GM12878 (cell line): ENCODE results near the gene SGF29. TPM values are rescaled to one million over a fixed set of nuclear protein-coding genes. Genes with fewer than 3 reads are reported as not detected.

Experiments used
- ATAC-seq: fragments of 200-7000 bp; cut with Tn5 transposase; 3 replicates; pipeline ENCODE4 v1.9.1; 2020; ENCODE audit warnings: mild to moderate bottlenecking, moderate library complexity
- BruUV-seq: library from RNA; stranded (reverse); fragments of 400-500 nt; replicated peaks from 2 replicates; lab custom pipeline; 2021; lab: Mats Ljungman, UMichigan
- CTCF ChIA-PET: fragments of 300-600 bp; sonication (Branson Sonifier 250); formaldehyde crosslinking; extraction: SDS; loops from one replicate; lab custom pipeline; 2021; ENCODE audit warnings: inconsistent platforms; lab: Yijun Ruan, JAX
- POLR2A ChIA-PET: fragments of 350-600 bp; formaldehyde crosslinking; extraction: SDS; loops from one replicate; lab custom pipeline; 2021; ENCODE audit warnings: inconsistent platforms; lab: Charles Lee
- RAD21 ChIA-PET: fragments of 300-600 bp; sonication (Branson Sonifier 250); formaldehyde crosslinking; loops from one replicate; lab custom pipeline; 2023; ENCODE audit warnings: antibody characterized with exemption; ENCODE audit not compliant: unreplicated experiment; lab: Charles Lee
- SMC1A ChIA-PET: fragments of 300-600 bp; sonication (Branson Sonifier 250); formaldehyde crosslinking; loops from one replicate; lab custom pipeline; 2023; ENCODE audit not compliant: unreplicated experiment, uncharacterized antibody; lab: Charles Lee
- DNase-seq: peaks from one replicate; pipeline ENCODE4 v3.0.0-alpha.2; 2011; ENCODE audit warnings: low read depth, low spot score
- FAIRE-seq: peaks from 3 replicates; lab custom pipeline; 2011; peaks lifted over from hg19 to GRCh38; lab: Jason Lieb, UNC
- H2AFZ ChIP-seq: 2 replicates; pipeline ENCODE4 v1.6.0; 2011; ENCODE audit warnings: low read depth, low read length, control low read depth; ENCODE audit not compliant: control insufficient read depth
- H3K27ac ChIP-seq: 2 replicates; pipeline ENCODE4 v1.5.1; 2011; ENCODE audit warnings: control low read depth; ENCODE audit not compliant: control insufficient read depth, insufficient read depth
- H3K27me3 ChIP-seq, 2 experiments: replicated peaks in 1 of 2; 2 replicates each; pipeline versions ENCODE4 v1.6.0 to v1.6.1; 2011; ENCODE audit warnings: low read length in 1 of 2; ENCODE audit not compliant: control insufficient read depth in 2 of 2, insufficient read depth in 2 of 2
- H3K36me3 ChIP-seq, 2 experiments: 2 replicates each; pipeline ENCODE4 v1.5.1; 2011; ENCODE audit warnings: low read length in 1 of 2; ENCODE audit not compliant: control insufficient read depth in 2 of 2, insufficient read depth in 2 of 2
- H3K4me1 ChIP-seq: 2 replicates; pipeline ENCODE4 v1.6.1; 2011; ENCODE audit warnings: mild to moderate bottlenecking, low read length, moderate library complexity, mixed read lengths; ENCODE audit not compliant: control insufficient read depth, insufficient read depth
- H3K4me2 ChIP-seq: 2 replicates; pipeline ENCODE4 v1.6.0; 2011; ENCODE audit warnings: control low read depth; ENCODE audit not compliant: control insufficient read depth, insufficient read depth
- H3K4me3 ChIP-seq: fragments of 200-600 bp; sonication (generic); 2 replicates; pipeline ENCODE4 v1.5.1; 2016
- H3K79me2 ChIP-seq: 2 replicates; pipeline ENCODE4 v1.6.0; 2011; ENCODE audit warnings: low read length; ENCODE audit not compliant: control insufficient read depth, insufficient read depth
- H3K9ac ChIP-seq: 2 replicates; pipeline ENCODE4 v1.8.0; 2011; ENCODE audit warnings: low read length, control low read depth, mixed read lengths; ENCODE audit not compliant: control insufficient read depth, insufficient read depth
- H3K9me3 ChIP-seq: replicated peaks from 3 replicates; pipeline ENCODE4 v1.5.1; 2011; ENCODE audit warnings: mild to moderate bottlenecking, low read length; ENCODE audit not compliant: control insufficient read depth, insufficient read depth
- H4K20me1 ChIP-seq: 2 replicates; pipeline ENCODE4 v1.6.0; 2011; ENCODE audit not compliant: control insufficient read depth, insufficient read depth
- ATF7 ChIP-seq: fragments of 450-650 bp; IDR thresholded peaks from 2 replicates; pipeline ENCODE4 v1.6.1; 2016; ENCODE audit warnings: low read depth, mild to moderate bottlenecking
- BMI1 ChIP-seq: fragments of 450-650 bp; IDR thresholded peaks from 2 replicates; pipeline ENCODE4 v1.6.1; 2016; ENCODE audit warnings: mild to moderate bottlenecking, moderate library complexity, borderline replicate concordance
- CBX3 ChIP-seq: fragments of 200-600 bp; sonication (generic); IDR thresholded peaks from 2 replicates; pipeline ENCODE4 v1.6.1; 2016; ENCODE audit warnings: low read depth, borderline replicate concordance
- CHD1 ChIP-seq: IDR thresholded peaks from 2 replicates; pipeline ENCODE4 v1.6.1; 2012; ENCODE audit warnings: low read depth, low read length, improper control_type of control experiment
- EED ChIP-seq: sonication (generic); IDR thresholded peaks from 2 replicates; pipeline ENCODE4 v1.6.1; 2016; ENCODE audit warnings: antibody characterized with exemption, low read depth
- EZH2 ChIP-seq: IDR thresholded peaks from 2 replicates; pipeline ENCODE4 v1.6.1; 2012; ENCODE audit warnings: low read depth, mild to moderate bottlenecking, control low read depth, inconsistent platforms, low read length, borderline replicate concordance; ENCODE audit not compliant: control insufficient read depth
- HDAC2 ChIP-seq: fragments of 200-600 bp; sonication (generic); IDR thresholded peaks from 2 replicates; pipeline ENCODE4 v1.6.1; 2017
- HDGF ChIP-seq: fragments of 450-650 bp; IDR thresholded peaks from 2 replicates; pipeline ENCODE4 v1.6.1; 2016; ENCODE audit warnings: antibody characterized with exemption
- IKZF1 ChIP-seq: fragments of 450-650 bp; conservative IDR thresholded peaks from 2 replicates; pipeline ENCODE4 v1.6.1; 2017; ENCODE audit warnings: antibody characterized with exemption, mild to moderate bottlenecking
- IRF4 ChIP-seq: IDR thresholded peaks from 2 replicates; pipeline ENCODE4 v1.6.1; 2011; ENCODE audit warnings: low read depth, low read length
- NR2C2 ChIP-seq: IDR thresholded peaks from 2 replicates; pipeline ENCODE4 v1.6.1; 2011; ENCODE audit warnings: borderline replicate concordance, low read depth; ENCODE audit not compliant: control insufficient read depth, insufficient read length
- PML ChIP-seq: IDR thresholded peaks from 2 replicates; pipeline ENCODE4 v1.6.1; 2012; ENCODE audit warnings: low read length, inconsistent platforms
- POLR2AphosphoS2 ChIP-seq: IDR thresholded peaks from 2 replicates; pipeline ENCODE4 v1.6.1; 2011; ENCODE audit warnings: low read depth, mild to moderate bottlenecking, low read length, improper control_type of control experiment, moderate library complexity
- POLR2AphosphoS5 ChIP-seq: IDR thresholded peaks from 2 replicates; pipeline ENCODE4 v1.6.1; 2011; ENCODE audit warnings: mild to moderate bottlenecking, low read length, inconsistent platforms
- SIX5 ChIP-seq: IDR thresholded peaks from 2 replicates; pipeline ENCODE4 v1.6.1; 2011; ENCODE audit warnings: mild to moderate bottlenecking, low read depth, low read length, moderate library complexity; ENCODE audit not compliant: severe bottlenecking
- SRF ChIP-seq, 2 experiments: IDR thresholded peaks; 2 replicates each; pipeline ENCODE4 v1.6.1; 2011; ENCODE audit warnings: low read depth in 2 of 2, low read length in 2 of 2, mild to moderate bottlenecking in 1 of 2, moderate library complexity in 1 of 2
- TBL1XR1 ChIP-seq: IDR thresholded peaks from 2 replicates; pipeline ENCODE4 v1.6.1; 2012; ENCODE audit warnings: low read depth, low read length, improper control_type of control experiment
- WGBS: methylation state at CpG from one replicate; pipeline ENCODE4 v1.1.6; 2016; ENCODE audit warnings: low lambda C conversion rate; ENCODE audit not compliant: insufficient replicate concordance, insufficient coverage; ENCODE audit errors: missing lambda C conversion rate; 5-methylcytosine and 5-hydroxymethylcytosine counted together
- in situ Hi-C: fragments of 300-500 bp; cut with MboI; formaldehyde crosslinking; loops from 9 replicates; pipeline ENCODE4 v1.14.3; 2018; ENCODE audit warnings: mixed read lengths
- intact Hi-C: fragments of 100-400 bp; cut with micrococcal nuclease; formaldehyde crosslinking; loops from one replicate; pipeline ENCODE4 v1.14.2; 2022; ENCODE audit not compliant: unreplicated experiment
- polyA plus RNA-seq, 11 experiments: library from polyadenylated mRNA; depleted of rRNA in 4 of 11; unstranded in 6 of 11; stranded (reverse) in 5 of 11; fragments of >200 nt; fragmentation: Nextera tagmentation in 4 of 11; fragmentation: Illumina TruSeq in 1 of 11; extraction: Ambion mirVana in 4 of 11; extraction: Trizol in 1 of 11; gene quantifications; 1 replicate in 1 of 11; 2 replicates in 10 of 11; pipeline versions ENCODE4 v1.2.1 to v1.2.3, GENCODE V29; 2011 to 2016; ENCODE audit warnings: inconsistent platforms in 2 of 11, missing spikeins in 2 of 11, low read depth in 1 of 11
- total RNA-seq, 4 experiments: library from RNA; depleted of rRNA in 3 of 4; stranded (reverse); fragments of >200 nt in 3 of 4; fragmentation: Illumina TruSeq in 1 of 4; extraction: Trizol in 1 of 4; gene quantifications; 2 replicates each; pipeline versions ENCODE4 v1.2.1 to v1.2.3, GENCODE V29; 2013 to 2021
- TF ChIP-seq, protein P1 (sequence below): IDR thresholded peaks from 2 replicates; pipeline ENCODE4 v1.6.1; 2011; ENCODE audit warnings: low read depth, mild to moderate bottlenecking, low read length, moderate library complexity, borderline replicate concordance; ENCODE audit errors: extremely low read depth
- TF ChIP-seq, protein P2 (sequence below): fragments of 450-650 bp; IDR thresholded peaks from 2 replicates; pipeline ENCODE4 v1.6.1; 2017; ENCODE audit warnings: mild to moderate bottlenecking, low read depth, inconsistent platforms; ENCODE audit not compliant: poor library complexity, severe bottlenecking
- TF ChIP-seq, protein P3 (sequence below): fragments of 450-650 bp; IDR thresholded peaks from 2 replicates; pipeline ENCODE4 v1.6.1; 2017; ENCODE audit warnings: mild to moderate bottlenecking
- TF ChIP-seq, protein P4 (sequence below): fragments of 450-650 bp; IDR thresholded peaks from 2 replicates; pipeline ENCODE4 v1.6.1; 2014; ENCODE audit warnings: mild to moderate bottlenecking

The SGF29 gene
- total and polyA plus RNA-seq, 10 of the 15 experiments (the other 5 are each of a cell fraction or from before 2014, with no cell fraction given) = 2.2 to 20.1 (median 12.3) TPM

DNA sequence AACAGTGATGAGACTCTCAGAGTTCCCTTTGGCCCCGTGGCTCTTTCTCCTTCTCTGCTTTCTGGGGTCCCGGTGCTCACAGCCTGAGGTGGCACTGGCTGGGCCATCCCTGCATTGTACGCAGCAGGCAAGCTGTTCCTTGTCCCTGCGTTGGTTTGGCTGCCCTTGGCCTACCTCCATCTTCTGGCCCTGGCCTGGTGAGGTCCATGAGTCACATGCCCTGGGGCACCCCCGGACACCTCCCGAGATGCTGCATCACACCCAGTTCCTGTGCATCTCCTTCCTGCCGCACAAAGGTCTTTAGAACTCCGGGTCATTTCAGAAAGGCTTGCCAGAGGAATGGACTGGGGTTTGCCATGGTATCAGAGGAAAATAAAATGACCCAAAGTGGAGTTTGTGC, 33.7 kb downstream of the SGF29 start (continued):
- TF ChIP-seq, protein P1, sequence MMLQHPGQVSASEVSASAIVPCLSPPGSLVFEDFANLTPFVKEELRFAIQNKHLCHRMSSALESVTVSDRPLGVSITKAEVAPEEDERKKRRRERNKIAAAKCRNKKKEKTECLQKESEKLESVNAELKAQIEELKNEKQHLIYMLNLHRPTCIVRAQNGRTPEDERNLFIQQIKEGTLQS = no peak
- no peak for TF ChIP-seq BMI1
- no peak for TF ChIP-seq CHD1
- no peak for TF ChIP-seq ATF7

DNA sequence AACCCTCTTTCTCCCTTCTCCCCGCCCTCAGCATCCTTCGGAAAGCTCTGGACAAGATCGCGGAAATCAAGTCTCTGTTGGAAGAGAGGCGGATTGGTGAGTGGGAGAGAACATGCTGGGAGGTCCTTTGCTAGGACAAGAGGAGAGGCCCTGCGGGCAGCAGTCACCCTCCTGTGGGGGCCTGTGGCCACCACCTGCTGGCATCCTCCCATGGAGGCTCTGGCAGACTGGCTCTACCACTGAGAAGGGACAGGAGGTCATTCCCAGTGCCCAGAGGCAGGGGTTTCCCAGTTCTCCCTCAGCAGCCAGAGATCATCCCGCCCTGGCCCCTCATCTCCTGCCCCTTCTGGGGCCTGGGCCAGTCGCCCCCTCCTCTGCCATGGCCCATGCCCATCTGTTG, 35.3 kb downstream of the SGF29 start:
- H2AFZ ChIP-seq = no peak overlapping the region
- TF ChIP-seq CBX3 (no peak), IKZF1 (no peak), TBL1XR1 (no peak), HDGF (no peak), IRF4 (no peak), POLR2AphosphoS2 (no peak), EED (no peak), POLR2AphosphoS5 (no peak), SRF (IDR thresholded peaks at IDR 0.05; ENCODE audit: low read depth in 2 of 2, low read length in 2 of 2) (no peak), PML (no peak), EZH2 (no peak), SIX5 (no peak), HDAC2 (no peak), NR2C2 (no peak)
- TF ChIP-seq, protein P2, sequence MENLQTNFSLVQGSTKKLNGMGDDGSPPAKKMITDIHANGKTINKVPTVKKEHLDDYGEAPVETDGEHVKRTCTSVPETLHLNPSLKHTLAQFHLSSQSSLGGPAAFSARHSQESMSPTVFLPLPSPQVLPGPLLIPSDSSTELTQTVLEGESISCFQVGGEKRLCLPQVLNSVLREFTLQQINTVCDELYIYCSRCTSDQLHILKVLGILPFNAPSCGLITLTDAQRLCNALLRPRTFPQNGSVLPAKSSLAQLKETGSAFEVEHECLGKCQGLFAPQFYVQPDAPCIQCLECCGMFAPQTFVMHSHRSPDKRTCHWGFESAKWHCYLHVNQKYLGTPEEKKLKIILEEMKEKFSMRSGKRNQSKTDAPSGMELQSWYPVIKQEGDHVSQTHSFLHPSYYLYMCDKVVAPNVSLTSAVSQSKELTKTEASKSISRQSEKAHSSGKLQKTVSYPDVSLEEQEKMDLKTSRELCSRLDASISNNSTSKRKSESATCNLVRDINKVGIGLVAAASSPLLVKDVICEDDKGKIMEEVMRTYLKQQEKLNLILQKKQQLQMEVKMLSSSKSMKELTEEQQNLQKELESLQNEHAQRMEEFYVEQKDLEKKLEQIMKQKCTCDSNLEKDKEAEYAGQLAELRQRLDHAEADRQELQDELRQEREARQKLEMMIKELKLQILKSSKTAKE = no peak
- TF ChIP-seq, protein P3, sequence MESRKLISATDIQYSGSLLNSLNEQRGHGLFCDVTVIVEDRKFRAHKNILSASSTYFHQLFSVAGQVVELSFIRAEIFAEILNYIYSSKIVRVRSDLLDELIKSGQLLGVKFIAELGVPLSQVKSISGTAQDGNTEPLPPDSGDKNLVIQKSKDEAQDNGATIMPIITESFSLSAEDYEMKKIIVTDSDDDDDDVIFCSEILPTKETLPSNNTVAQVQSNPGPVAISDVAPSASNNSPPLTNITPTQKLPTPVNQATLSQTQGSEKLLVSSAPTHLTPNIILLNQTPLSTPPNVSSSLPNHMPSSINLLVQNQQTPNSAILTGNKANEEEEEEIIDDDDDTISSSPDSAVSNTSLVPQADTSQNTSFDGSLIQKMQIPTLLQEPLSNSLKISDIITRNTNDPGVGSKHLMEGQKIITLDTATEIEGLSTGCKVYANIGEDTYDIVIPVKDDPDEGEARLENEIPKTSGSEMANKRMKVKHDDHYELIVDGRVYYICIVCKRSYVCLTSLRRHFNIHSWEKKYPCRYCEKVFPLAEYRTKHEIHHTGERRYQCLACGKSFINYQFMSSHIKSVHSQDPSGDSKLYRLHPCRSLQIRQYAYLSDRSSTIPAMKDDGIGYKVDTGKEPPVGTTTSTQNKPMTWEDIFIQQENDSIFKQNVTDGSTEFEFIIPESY = no peak
- TF ChIP-seq, protein P4, sequence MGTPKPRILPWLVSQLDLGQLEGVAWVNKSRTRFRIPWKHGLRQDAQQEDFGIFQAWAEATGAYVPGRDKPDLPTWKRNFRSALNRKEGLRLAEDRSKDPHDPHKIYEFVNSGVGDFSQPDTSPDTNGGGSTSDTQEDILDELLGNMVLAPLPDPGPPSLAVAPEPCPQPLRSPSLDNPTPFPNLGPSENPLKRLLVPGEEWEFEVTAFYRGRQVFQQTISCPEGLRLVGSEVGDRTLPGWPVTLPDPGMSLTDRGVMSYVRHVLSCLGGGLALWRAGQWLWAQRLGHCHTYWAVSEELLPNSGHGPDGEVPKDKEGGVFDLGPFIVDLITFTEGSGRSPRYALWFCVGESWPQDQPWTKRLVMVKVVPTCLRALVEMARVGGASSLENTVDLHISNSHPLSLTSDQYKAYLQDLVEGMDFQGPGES = no peak
- TF ChIP-seq, all 136 proteins: peak for 0
- FAIRE-seq = no peak
- ChIA-PET CTCF (no interaction called here), SMC1A (no interaction called here), POLR2A (no interaction called here), RAD21 (no interaction called here)
- no peak overlapping the region for H3K4me2 ChIP-seq
- no TSS peak for BruUV-seq
- no peaks in the 10 kb centered on the region for H3K27me3 ChIP-seq
- in situ Hi-C loops (no loop called here), intact Hi-C loops (no loop called here)
- no peaks in the 10 kb centered on the region for H3K79me2 ChIP-seq
- no peak for ATAC-seq
- no peaks in the 10 kb centered on the region; the same call in 1 of the 2 replicates for H3K4me1 ChIP-seq
- H3K36me3 ChIP-seq = peaks cover 8 to 16% of the 10 kb centered on the region in 2 experiments; a peak in 3 of 4 replicates
- H3K9me3 ChIP-seq = no peaks in the 10 kb centered on the region
- no peak overlapping the region for H3K9ac ChIP-seq
- no peak overlapping the region for H3K4me3 ChIP-seq
- no peak overlapping the region for H3K27ac ChIP-seq
- 68% methylated on average over 8 of the region's 8 CpGs for WGBS
- H4K20me1 ChIP-seq = no peaks in the 10 kb centered on the region
- DNase-seq = no peak
